Mesothelial cell of epicardium (in vitro differentiated cells): ENCODE data around the gene PCDHGA6. TPM values are rescaled to one million over a fixed set of nuclear protein-coding genes. Genes with fewer than 3 reads are reported as not detected.
"Not testable (repeated sequence)": the region's sequence is repeated elsewhere in the genome, so short reads cannot be mapped to it uniquely, and the experiment has no call there.

Source experiments
- DNase-seq, 2 experiments: peaks; one replicate each; pipeline ENCODE4 v3.0.0; 2021; ENCODE audit warnings: low spot score in 2 of 2; ENCODE audit not compliant: unreplicated experiment in 2 of 2
- H3K27ac Mint-ChIP-seq: 2 replicates; pipeline ENCODE4 v1.8.0; 2021; ENCODE audit warnings: mixed read lengths
- H3K27me3 Mint-ChIP-seq: 2 replicates; pipeline ENCODE4 v1.8.0; 2021; ENCODE audit warnings: low read depth, mixed read lengths
- H3K36me3 Mint-ChIP-seq: 2 replicates; pipeline ENCODE4 v1.8.0; 2021; ENCODE audit warnings: mixed read lengths
- H3K4me1 Mint-ChIP-seq: 2 replicates; pipeline ENCODE4 v1.8.0; 2021; ENCODE audit warnings: mixed read lengths
- H3K4me3 Mint-ChIP-seq: 2 replicates; pipeline ENCODE4 v1.8.0; 2021; ENCODE audit warnings: mild to moderate bottlenecking, moderate library complexity, mixed read lengths
- H3K9me3 Mint-ChIP-seq: 2 replicates; pipeline ENCODE4 v1.8.0; 2021; ENCODE audit warnings: mixed read lengths
- CTCF ChIP-seq: fragments of 200-600 bp; sonication (generic); IDR thresholded peaks from one replicate; pipeline ENCODE4 v1.5.0; 2021; ENCODE audit warnings: antibody characterized with exemption; ENCODE audit not compliant: unreplicated experiment
- total RNA-seq: library from RNA; stranded (reverse); gene quantifications from 3 replicates; pipeline ENCODE4 v1.2.1, GENCODE V29; 2021

Gene PCDHGA6
- total RNA-seq, 1 donor from 2014 or later: 0.25 TPM

- no peak for DNase-seq
- H3K36me3 Mint-ChIP-seq: peaks cover 10% of the 10 kb centered on the region
- H3K4me3 Mint-ChIP-seq: no peak overlapping the region
- no peaks in the 10 kb centered on the region for H3K27me3 Mint-ChIP-seq
- H3K4me1 Mint-ChIP-seq: no peaks in the 10 kb centered on the region
- no peak overlapping the region for H3K27ac Mint-ChIP-seq
- TF ChIP-seq CTCF: no peak
- peaks cover 65% of the 10 kb centered on the region for H3K9me3 Mint-ChIP-seq
Observed at GRCh38 chr5:141345327-141345726, 28.4 kb upstream of the PCDHGA6 start.

GRCh38 chr5:141346017-141346416 lies 27.7 kb upstream of the PCDHGA6 start:
- not testable (repeated sequence) for H3K4me1 Mint-ChIP-seq, DNase-seq

GRCh38 chr5:141349917-141350619 lies 23.6 kb upstream of the PCDHGA6 start, which contains the start of gene PCDHGB1:
PCDHGB1 (plus strand) TSS chr5:141350099; CDS start chr5:141350261, 162 bp downstream.
- no peaks in the 10 kb centered on the region for H3K4me1 Mint-ChIP-seq
- DNase-seq: no peak
- peaks cover 52% of the 10 kb centered on the region for H3K9me3 Mint-ChIP-seq
- peaks cover 10% of the 10 kb centered on the region for H3K36me3 Mint-ChIP-seq
- no peak within 1 kb of the TSS for H3K27ac Mint-ChIP-seq
- no peaks in the 10 kb centered on the region for H3K27me3 Mint-ChIP-seq
- no peak for TF ChIP-seq CTCF
- peak within 1 kb of the TSS; percentile 39 for H3K4me3 Mint-ChIP-seq

More at GRCh38 chr5:141346017-141346416, 27.7 kb upstream of the PCDHGA6 start:
- H3K36me3 Mint-ChIP-seq, H3K27me3 Mint-ChIP-seq, H3K27ac Mint-ChIP-seq, H3K4me3 Mint-ChIP-seq: not testable (repeated sequence)
- H3K9me3 Mint-ChIP-seq: peaks cover 70% of the 10 kb centered on the region

GRCh38 chr5:141351591-141351990 lies 22.1 kb upstream of the PCDHGA6 start:
- no peak overlapping the region for H3K4me3 Mint-ChIP-seq
- H3K27ac Mint-ChIP-seq: no peak overlapping the region
- H3K4me1 Mint-ChIP-seq: no peaks in the 10 kb centered on the region
- H3K9me3 Mint-ChIP-seq: peaks cover 60% of the 10 kb centered on the region
- DNase-seq: no peak
- H3K27me3 Mint-ChIP-seq: no peaks in the 10 kb centered on the region
- H3K36me3 Mint-ChIP-seq: peaks cover 8% of the 10 kb centered on the region
- TF ChIP-seq CTCF: no peak

- Mint-ChIP-seq H3K27ac (no peak within 1 kb of the TSS), H3K36me3 (peaks cover 9% of the 10 kb centered on the region), H3K9me3 (peaks cover 60% of the 10 kb centered on the region), H3K4me3 (no peak within 1 kb of the TSS), H3K4me1 (no peaks in the 10 kb centered on the region), H3K27me3 (no peaks in the 10 kb centered on the region)
- DNase-seq: no peak
- peak; percentile 63 for TF ChIP-seq CTCF
Observed at GRCh38 chr5:141354900-141355469, 18.7 kb upstream of the PCDHGA6 start, which contains the start of gene PCDHGA4. PCDHGA4 (plus strand) TSS chr5:141355021; CDS start chr5:141355108, 87 bp downstream.

GRCh38 chr5:141355641-141356040 lies 18.1 kb upstream of the PCDHGA6 start:
- Mint-ChIP-seq H3K27me3 (no peaks in the 10 kb centered on the region), H3K36me3 (peaks cover 9% of the 10 kb centered on the region), H3K27ac (no peak overlapping the region), H3K4me1 (no peaks in the 10 kb centered on the region), H3K4me3 (no peak overlapping the region), H3K9me3 (peaks cover 60% of the 10 kb centered on the region)
- no peak for TF ChIP-seq CTCF
- no peak for DNase-seq
